ENCODE data around the gene ZBTB44.
"Not testable (repeated sequence)": the region's sequence is repeated elsewhere in the genome, so short reads cannot be mapped to it uniquely, and the experiment has no call there.

- TF ChIP-seq, protein P1, sequence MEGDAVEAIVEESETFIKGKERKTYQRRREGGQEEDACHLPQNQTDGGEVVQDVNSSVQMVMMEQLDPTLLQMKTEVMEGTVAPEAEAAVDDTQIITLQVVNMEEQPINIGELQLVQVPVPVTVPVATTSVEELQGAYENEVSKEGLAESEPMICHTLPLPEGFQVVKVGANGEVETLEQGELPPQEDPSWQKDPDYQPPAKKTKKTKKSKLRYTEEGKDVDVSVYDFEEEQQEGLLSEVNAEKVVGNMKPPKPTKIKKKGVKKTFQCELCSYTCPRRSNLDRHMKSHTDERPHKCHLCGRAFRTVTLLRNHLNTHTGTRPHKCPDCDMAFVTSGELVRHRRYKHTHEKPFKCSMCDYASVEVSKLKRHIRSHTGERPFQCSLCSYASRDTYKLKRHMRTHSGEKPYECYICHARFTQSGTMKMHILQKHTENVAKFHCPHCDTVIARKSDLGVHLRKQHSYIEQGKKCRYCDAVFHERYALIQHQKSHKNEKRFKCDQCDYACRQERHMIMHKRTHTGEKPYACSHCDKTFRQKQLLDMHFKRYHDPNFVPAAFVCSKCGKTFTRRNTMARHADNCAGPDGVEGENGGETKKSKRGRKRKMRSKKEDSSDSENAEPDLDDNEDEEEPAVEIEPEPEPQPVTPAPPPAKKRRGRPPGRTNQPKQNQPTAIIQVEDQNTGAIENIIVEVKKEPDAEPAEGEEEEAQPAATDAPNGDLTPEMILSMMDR (IDR thresholded peaks at IDR 0.05) = not testable (repeated sequence)
- TF ChIP-seq POLR2A (IDR thresholded peaks at IDR 0.05) = not testable (repeated sequence)
Observed at GRCh38 chr11:130249929-130250328, 64.8 kb downstream of the ZBTB44 start.

Measured in esophagus squamous epithelium (tissue), 4 donors.